Retina (tissue), 1 donor: Measurements from ENCODE around the gene CATSPER3.

ENCODE experiments used
- DNase-seq: peaks from one replicate; pipeline ENCODE4 v3.0.0-alpha.2; 2016

CATSPER3 gene

GRCh38 chr5:135012033-135012588 lies 44.4 kb downstream of the CATSPER3 start:
- no peak for DNase-seq

DNA sequence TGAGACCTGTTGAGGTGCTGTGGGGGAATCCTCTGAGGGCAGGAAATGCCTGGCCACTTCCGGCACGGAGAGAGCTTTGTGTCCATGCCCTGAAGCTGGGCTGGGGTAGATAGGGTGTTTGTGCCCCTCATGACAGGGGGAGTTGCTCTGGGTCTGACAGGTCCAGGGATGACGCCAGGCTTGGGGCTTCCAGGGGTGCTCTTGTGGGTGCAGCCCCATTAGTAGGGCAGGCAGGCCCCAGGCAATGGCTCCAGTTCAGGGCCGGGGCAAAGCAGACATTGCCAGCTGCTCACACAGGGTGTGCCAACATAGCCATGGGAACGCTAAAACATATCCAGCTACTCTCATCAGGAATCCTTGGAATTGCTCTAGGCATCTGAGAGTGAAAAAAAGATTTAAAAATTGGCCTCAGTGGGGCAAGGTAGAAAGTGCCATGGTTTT lies 45.3 kb downstream of the CATSPER3 start:
- DNase-seq: no peak

GRCh38 chr5:135013445-135013844 lies 45.7 kb downstream of the CATSPER3 start:
- no peak for DNase-seq

- DNase-seq: no peak
These were observed 46.4 kb downstream of the CATSPER3 start for GRCh38 chr5:135013947-135014570.

DNA sequence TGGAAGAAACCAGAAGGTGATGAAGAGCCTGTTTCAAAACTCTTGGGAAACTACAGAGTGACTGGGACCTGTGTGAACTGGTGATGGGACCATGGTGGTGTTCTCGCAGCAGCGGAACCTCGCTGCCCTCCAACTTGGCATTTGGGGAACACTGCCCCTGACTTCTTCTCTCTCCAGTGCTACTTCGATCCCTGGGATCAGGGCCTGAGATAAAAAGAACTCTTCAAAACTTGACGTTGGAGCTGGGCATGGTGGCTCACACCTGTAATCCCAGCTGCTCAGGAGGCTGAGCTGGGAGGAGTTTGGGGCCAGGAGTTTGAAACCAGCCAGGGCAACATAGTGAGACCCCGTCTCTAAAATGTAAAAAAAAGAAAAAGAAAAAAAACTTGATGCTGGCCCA lies 48.2 kb downstream of the CATSPER3 start:
- DNase-seq: no peak

GRCh38 chr5:135016861-135017290 lies 49.2 kb downstream of the CATSPER3 start:
- no peak for DNase-seq

DNA sequence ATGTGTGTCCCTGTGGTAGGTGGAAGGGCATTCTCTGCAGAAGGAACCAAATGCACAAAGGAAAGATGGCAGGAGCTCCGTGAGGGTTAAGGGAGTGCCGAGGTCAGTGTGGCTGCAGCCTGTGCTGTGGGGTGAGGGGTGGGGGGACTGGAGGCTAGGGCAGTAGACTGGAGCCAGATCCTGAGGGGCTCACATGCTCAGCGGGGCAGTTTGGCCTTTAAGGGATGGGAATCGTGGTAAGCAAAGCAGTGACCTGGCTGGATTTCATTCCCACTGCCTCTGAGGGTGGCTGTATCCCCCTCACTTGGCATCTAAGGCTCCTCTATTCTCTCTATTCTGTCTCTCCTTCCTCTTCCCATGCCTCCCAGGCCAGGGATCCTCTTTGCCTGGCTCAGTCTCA lies 50.8 kb downstream of the CATSPER3 start:
- no peak for DNase-seq

DNA sequence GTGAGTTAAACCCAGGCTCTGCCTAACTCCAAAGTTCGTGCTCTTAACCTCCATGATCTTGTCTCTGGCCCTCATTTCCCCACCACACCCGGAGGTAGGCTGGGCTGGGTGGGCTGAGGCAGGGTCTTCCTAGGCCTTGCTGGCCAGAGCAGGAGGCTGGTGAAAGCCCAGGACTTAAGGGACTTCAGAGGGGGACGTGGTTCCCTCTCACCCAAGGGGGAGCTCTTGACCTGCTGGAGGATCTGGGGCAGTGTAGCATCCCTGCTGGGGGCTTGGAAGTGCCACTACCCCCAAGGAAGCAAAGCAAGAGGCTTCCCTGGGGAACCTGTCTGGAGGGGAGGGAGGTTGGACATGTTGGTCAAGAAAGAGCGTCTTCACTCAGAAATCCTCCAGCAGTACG lies 51.6 kb downstream of the CATSPER3 start:
- DNase-seq: no peak

DNA sequence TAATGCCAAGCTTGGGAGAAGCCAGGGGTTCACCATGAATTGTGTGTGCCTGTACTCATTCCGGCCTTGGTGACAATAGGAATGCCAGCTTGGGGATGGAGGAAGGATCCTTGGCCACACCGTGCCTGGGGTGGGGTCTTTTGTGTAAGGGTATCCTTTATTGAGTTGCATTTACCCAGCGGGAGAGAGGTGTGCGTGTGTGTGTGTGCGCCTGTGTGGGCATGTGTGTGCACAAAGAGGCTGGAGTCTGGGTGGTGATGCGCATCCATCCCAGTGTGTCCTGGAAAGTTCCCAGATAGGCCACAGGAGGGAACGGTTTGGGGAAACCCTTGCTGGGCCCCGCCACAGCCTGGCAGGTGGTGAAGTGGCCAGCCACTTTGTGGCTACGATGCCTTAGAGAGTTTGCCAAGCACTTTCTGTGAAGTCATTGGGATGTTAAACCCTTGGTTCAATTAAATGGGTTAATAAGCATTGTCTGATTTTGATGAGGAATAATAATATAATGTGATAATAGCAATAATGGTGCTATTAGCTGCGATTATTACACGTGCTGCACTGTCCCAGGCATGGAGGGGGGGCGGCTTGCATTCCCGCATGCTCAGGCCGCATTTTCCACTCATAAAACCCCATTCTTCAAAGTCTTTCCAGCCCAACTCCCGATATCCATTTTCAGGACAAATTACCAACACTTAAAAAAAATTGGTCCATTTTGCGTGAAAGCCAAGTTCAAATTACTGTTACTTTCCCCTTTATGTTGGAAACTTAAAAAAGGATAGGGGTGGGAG lies 52.6 kb downstream of the CATSPER3 start:
- no peak for DNase-seq

GRCh38 chr5:135024956-135025729 lies 57.4 kb downstream of the CATSPER3 start:
- DNase-seq: no peak

GRCh38 chr5:135025730-135026644 lies 58.3 kb downstream of the CATSPER3 start:
- DNase-seq: no peak

- peak; percentile 20 for DNase-seq
These were observed 59.0 kb downstream of the CATSPER3 start for GRCh38 chr5:135026645-135027265.

GRCh38 chr5:135027266-135027696 lies 59.6 kb downstream of the CATSPER3 start:
- DNase-seq: no peak

DNA sequence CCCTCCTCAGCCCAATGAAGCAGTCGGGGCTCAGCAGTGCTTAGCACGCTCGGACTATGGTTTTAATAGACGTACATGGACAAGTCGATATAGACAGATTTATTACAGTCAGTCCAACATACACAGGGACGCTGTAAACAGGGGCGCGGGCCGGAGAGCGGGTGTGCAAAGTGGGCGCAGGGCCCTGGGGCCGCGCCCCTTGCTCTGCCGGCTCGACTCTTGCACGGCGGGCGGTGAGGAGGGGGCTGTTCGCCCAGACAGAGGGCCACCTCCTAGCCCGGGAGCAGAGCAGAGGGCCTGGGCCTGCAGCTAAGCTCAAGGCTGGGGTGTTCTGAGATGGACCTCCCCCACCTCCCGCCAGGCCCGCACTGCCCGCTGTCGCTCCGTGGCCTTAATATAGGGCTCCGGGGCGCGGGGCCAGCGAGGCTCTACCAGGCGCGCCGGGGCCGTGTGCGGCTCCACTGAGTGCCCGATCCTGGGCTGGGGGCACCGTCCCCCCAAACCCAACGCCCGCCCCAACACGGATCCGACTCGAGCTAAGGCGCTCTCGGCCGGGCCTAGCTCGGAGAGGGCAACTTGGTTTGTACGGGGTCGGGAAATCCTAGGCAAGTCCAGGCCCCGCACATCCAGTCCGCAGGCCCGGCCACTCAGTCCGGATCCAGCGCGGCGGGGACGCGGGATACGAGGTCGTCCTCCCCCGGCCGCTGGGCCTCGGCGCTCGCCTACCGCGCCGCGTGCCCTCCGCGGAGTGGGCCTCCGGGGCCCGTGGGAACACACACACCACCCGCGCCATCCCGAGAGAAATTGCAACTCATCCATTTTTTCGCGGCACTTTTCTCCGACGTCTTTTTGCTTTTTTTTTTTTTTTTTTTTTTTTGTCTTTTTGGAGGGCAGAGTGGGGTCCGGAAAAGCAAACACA lies 60.2 kb downstream of the CATSPER3 start:
- peak; percentile 72 for DNase-seq

- DNase-seq: peak; percentile 86
These were observed 61.2 kb downstream of the CATSPER3 start for GRCh38 chr5:135028791-135029476.

DNA sequence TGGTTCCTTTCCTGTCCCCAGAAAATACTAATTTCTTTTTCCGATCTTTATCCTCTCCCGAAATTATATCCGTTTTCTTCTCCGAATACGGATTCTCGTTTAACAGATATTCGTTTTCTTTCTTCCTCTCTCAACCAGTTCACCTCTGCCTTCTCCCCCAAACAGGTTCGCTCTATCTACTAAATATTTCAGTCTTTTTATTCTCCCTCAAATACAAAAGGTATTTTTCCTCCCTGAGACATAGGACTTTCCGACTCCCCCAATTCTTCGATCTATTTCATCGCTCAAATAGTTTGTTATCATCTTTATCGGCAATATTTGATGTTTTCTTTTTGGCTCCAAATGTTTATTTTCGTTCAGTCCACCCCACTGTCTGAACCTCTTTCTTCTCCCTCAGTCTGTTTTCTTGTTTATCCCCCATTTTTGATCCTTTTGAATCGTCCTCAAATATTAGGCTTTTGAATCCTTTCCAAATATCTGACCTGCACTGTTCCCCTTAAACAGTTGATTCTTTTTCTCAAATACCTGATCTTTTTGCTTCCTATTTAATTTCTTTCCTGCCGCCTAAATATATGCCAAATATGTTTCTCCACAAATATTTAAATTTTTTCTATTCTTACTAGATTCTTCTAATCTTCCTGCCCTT lies 61.9 kb downstream of the CATSPER3 start:
- DNase-seq: no peak

GRCh38 chr5:135030123-135030955 lies 62.6 kb downstream of the CATSPER3 start:
- no peak for DNase-seq
